HL-60 (cell line): ENCODE measurements around the gene ADIPOR2.

Source experiments
- CTCF ChIP-seq: IDR thresholded peaks from one replicate; pipeline ENCODE4 v1.5.1; 2011; ENCODE audit warnings: low read length, control low read depth, inconsistent platforms; ENCODE audit not compliant: insufficient read depth
- POLR2AphosphoS5 ChIP-seq: IDR thresholded peaks from 2 replicates; pipeline ENCODE4 v1.6.1; 2012; ENCODE audit warnings: low read depth
- SPI1 ChIP-seq: IDR thresholded peaks from 2 replicates; pipeline ENCODE4 v1.6.1; 2012; ENCODE audit warnings: low read depth, mild to moderate bottlenecking, borderline replicate concordance

- TF ChIP-seq CTCF (no peak), POLR2AphosphoS5 (no peak), SPI1 (no peak)
Measured at GRCh38 chr12:1819571-1819970, 128.7 kb downstream of the ADIPOR2 start.
